Measurements from ENCODE around the gene PTPRG. TPM values are rescaled to one million over a fixed set of nuclear protein-coding genes. Genes with fewer than 3 reads are reported as not detected.

Gene PTPRG
- total RNA-seq, 6 experiments from 2014 or later: 11.7 to 27.8 (median 14.7) TPM

GRCh38 chr3:61862614-61863289, 301.4 kb downstream of the PTPRG start:
- DNase-seq: no peak
- intact Hi-C loops (cut with DNase I): loop anchor here in 1 of 2 donors (10.0 kb wide), 1 partner anchor 322 kb away; no protein-coding TSS in a partner anchor
- Histone ChIP-seq H3K27me3 (no peaks in the 10 kb centered on the region), H3K36me3 (no peaks in the 10 kb centered on the region), H3K4me3 (no peak overlapping the region), H3K9me3 (no peaks in the 10 kb centered on the region), H3K27ac (no peak overlapping the region), H3K4me1 (no peaks in the 10 kb centered on the region)
- WGBS (ENCODE audit: insufficient coverage, low coverage, low lambda C conversion rate, missing lambda C conversion rate): 73% methylated on average over 4 of the region's 7 CpGs
- no peak for ATAC-seq
- TF ChIP-seq POLR2A (IDR thresholded peaks at IDR 0.05): no peak
- TF ChIP-seq CTCF (IDR thresholded peaks at IDR 0.05): no peak

DNA sequence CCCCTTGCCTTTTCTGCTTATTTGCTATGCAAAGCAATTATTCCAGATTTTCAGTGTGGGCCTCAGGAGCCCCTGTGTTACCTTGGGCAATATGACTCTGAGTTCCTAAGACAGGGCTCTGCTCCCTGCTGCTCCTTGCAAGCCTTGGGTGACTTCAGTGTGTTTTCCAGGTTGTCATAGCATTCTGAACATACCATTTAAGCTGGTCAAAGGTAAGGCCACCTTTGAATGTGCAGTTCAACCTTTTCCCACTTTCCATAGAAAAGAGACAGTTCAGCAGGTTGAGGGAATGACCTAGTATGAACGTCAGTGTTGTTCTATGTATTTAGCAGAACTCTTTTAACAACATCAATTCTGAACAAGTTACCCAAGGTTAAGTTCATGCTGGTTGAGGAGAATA, 302.2 kb downstream of the PTPRG start:
- DNase-seq (no peak), ATAC-seq (peak in 1 of 4 donors; percentile 50)
- intact Hi-C loops (cut with DNase I): loop anchor here in 1 of 2 donors (10.0 kb wide), 1 partner anchor 321 kb away; no protein-coding TSS in a partner anchor
- Histone ChIP-seq H3K9me3 (no peaks in the 10 kb centered on the region), H3K27ac (no peak overlapping the region), H3K4me1 (no peaks in the 10 kb centered on the region), H3K27me3 (no peaks in the 10 kb centered on the region), H3K36me3 (no peaks in the 10 kb centered on the region), H3K4me3 (no peak overlapping the region)
- no peak for TF ChIP-seq POLR2A (IDR thresholded peaks at IDR 0.05)
- no peak for TF ChIP-seq CTCF (IDR thresholded peaks at IDR 0.05)
- WGBS (ENCODE audit: insufficient coverage, low coverage, low lambda C conversion rate, missing lambda C conversion rate): no CpG with 5 or more reads among the region's 1 CpG

GRCh38 chr3:61864886-61865285, 303.5 kb downstream of the PTPRG start:
- H3K36me3 ChIP-seq: no peaks in the 10 kb centered on the region
- no peak for ATAC-seq
- TF ChIP-seq CTCF (IDR thresholded peaks at IDR 0.05): no peak
- no peak for TF ChIP-seq POLR2A (IDR thresholded peaks at IDR 0.05)

GRCh38 chr3:61865466-61866152, 304.2 kb downstream of the PTPRG start:
- DNase-seq (no peak), ATAC-seq (no peak)
- WGBS (ENCODE audit: insufficient coverage, low coverage, low lambda C conversion rate, missing lambda C conversion rate): 96% methylated on average over 6 of the region's 6 CpGs
- Histone ChIP-seq H3K9me3 (no peaks in the 10 kb centered on the region), H3K27me3 (no peaks in the 10 kb centered on the region), H3K27ac (no peak overlapping the region), H3K36me3 (no peaks in the 10 kb centered on the region), H3K4me3 (no peak overlapping the region), H3K4me1 (no peaks in the 10 kb centered on the region)
- intact Hi-C loops (cut with DNase I): loop anchor here in 1 of 2 donors (10.0 kb wide), 1 partner anchor 319 kb away; no protein-coding TSS in a partner anchor
- TF ChIP-seq POLR2A (IDR thresholded peaks at IDR 0.05) (no peak), CTCF (IDR thresholded peaks at IDR 0.05) (no peak)

More at GRCh38 chr3:61864886-61865285, 303.5 kb downstream of the PTPRG start:
- Histone ChIP-seq H3K27ac (no peak overlapping the region), H3K9me3 (no peaks in the 10 kb centered on the region), H3K4me1 (no peaks in the 10 kb centered on the region), H3K4me3 (no peak overlapping the region), H3K27me3 (no peaks in the 10 kb centered on the region)
- intact Hi-C loops (cut with DNase I): loop anchor here in 1 of 2 donors (10.0 kb wide), 1 partner anchor 320 kb away; no protein-coding TSS in a partner anchor
- 67% methylated on average over 1 of the region's 1 CpG for WGBS (ENCODE audit: insufficient coverage, low coverage, low lambda C conversion rate, missing lambda C conversion rate)
- no peak for DNase-seq

All from right lobe of liver (tissue), 6 donors.